Stimulated activated CD8-positive, alpha-beta memory T cell treated with anti-CD3 and anti-CD28 coated beads, Interleukin-15, amount 100 ng/mL, for 1 hour (primary cell): ENCODE measurements around the gene SPC25.

ENCODE experiments used
- DNase-seq: peaks from one replicate; pipeline ENCODE4 v3.0.0-alpha.2; 2020; ENCODE audit warnings: low read depth

Gene SPC25

GRCh38 chr2:168843253-168843652, 47.0 kb downstream of the SPC25 start:
- no peak for DNase-seq

- DNase-seq = no peak
Observed at GRCh38 chr2:168841445-168841844, 48.8 kb downstream of the SPC25 start.

GRCh38 chr2:168835969-168836368, 54.3 kb downstream of the SPC25 start:
- no peak for DNase-seq

GRCh38 chr2:168831662-168832061, 58.6 kb downstream of the SPC25 start:
- no peak for DNase-seq

GRCh38 chr2:168830958-168831357, 59.3 kb downstream of the SPC25 start:
- no peak for DNase-seq

- no peak for DNase-seq
Observed at GRCh38 chr2:168825126-168825525, 65.1 kb downstream of the SPC25 start.

GRCh38 chr2:168821992-168822391, 68.2 kb downstream of the SPC25 start:
- DNase-seq = no peak

GRCh38 chr2:168821577-168821976, 68.7 kb downstream of the SPC25 start:
- no peak for DNase-seq
